Measurements from ENCODE around the gene DMRT2.

- TF ChIP-seq CTCF (IDR thresholded peaks at IDR 0.05) (no peak), POLR2A (IDR thresholded peaks at IDR 0.05) (no peak), POLR2AphosphoS5 (IDR thresholded peaks at IDR 0.05) (no peak)
Observed at GRCh38 chr9:1049641-1050040, 516 bp upstream of the DMRT2 start.
